HepG2 (cell line): ENCODE data around the gene KMT2B. TPM values are rescaled to one million over a fixed set of nuclear protein-coding genes. Genes with fewer than 3 reads are reported as not detected.

ENCODE experiments used
- ASH2L ChIP-seq: fragments of 300-600, 200-600 bp; sonication (generic); IDR thresholded peaks from 2 replicates; pipeline ENCODE4 v1.7.0; 2017; ENCODE audit warnings: low read depth, mild to moderate bottlenecking, moderate library complexity, mixed read lengths, low read length; ENCODE audit not compliant: insufficient read length
- CENPX ChIP-seq: sonication (generic); formaldehyde crosslinking; IDR thresholded peaks from 2 replicates; pipeline ENCODE4 v1.9.0; 2021; ENCODE audit warnings: mild to moderate bottlenecking, missing genetic modification reagents, moderate library complexity
- PAWR ChIP-seq: sonication (generic); formaldehyde crosslinking; IDR thresholded peaks from 2 replicates; pipeline ENCODE4 v1.4.0; 2020; ENCODE audit warnings: missing genetic modification reagents, mild to moderate bottlenecking, borderline replicate concordance
- RFX5 ChIP-seq: IDR thresholded peaks from 2 replicates; pipeline ENCODE4 v1.6.1; 2011; ENCODE audit warnings: low read depth, low read length, improper control_type of control experiment
- ZNF10 ChIP-seq: sonication (generic); formaldehyde crosslinking; IDR thresholded peaks from 2 replicates; pipeline ENCODE4 v1.4.0; 2020; ENCODE audit warnings: mild to moderate bottlenecking, low read depth, missing genetic modification reagents, borderline replicate concordance
- ZNF232 ChIP-seq: sonication (generic); formaldehyde crosslinking; IDR thresholded peaks from 2 replicates; pipeline ENCODE4 v1.4.0; 2020; ENCODE audit warnings: missing genetic modification reagents, borderline replicate concordance
- ZNF558 ChIP-seq: sonication (generic); formaldehyde crosslinking; IDR thresholded peaks from 2 replicates; pipeline ENCODE4 v1.9.0; 2022; ENCODE audit warnings: mild to moderate bottlenecking, missing genetic modification reagents, borderline replicate concordance
- ZNF607 ChIP-seq: sonication (generic); formaldehyde crosslinking; IDR thresholded peaks from 2 replicates; pipeline ENCODE4 v1.5.1; 2020; ENCODE audit warnings: missing genetic modification reagents, mild to moderate bottlenecking, borderline replicate concordance
- ZNF772 ChIP-seq: sonication (generic); formaldehyde crosslinking; IDR thresholded peaks from 2 replicates; pipeline ENCODE4 v1.5.0; 2020; ENCODE audit warnings: mild to moderate bottlenecking, missing genetic modification reagents
- polyA plus RNA-seq, 8 experiments: library from polyadenylated mRNA; depleted of rRNA in 3 of 8; stranded (reverse) in 7 of 8; unstranded in 1 of 8; fragments of >200 nt; fragmentation: Illumina TruSeq in 4 of 8; extraction: Trizol in 4 of 8; gene quantifications; 2 replicates each; pipeline versions ENCODE4 v1.2.1 to v1.2.3, GENCODE V29; 2011 to 2016; ENCODE audit warnings: low read depth in 4 of 8, missing spikeins in 1 of 8, mixed read lengths in 1 of 8; ENCODE audit not compliant: insufficient read depth in 1 of 8
- total RNA-seq, 5 experiments: library from RNA; depleted of rRNA; stranded (reverse); fragments of >200 nt; fragmentation: Illumina TruSeq; extraction: Trizol; gene quantifications; 2 replicates each; pipeline ENCODE4 v1.2.3, GENCODE V29; 2016; ENCODE audit warnings: low read depth in 1 of 5
- TF ChIP-seq, protein P1 (sequence below): IDR thresholded peaks from 2 replicates; pipeline ENCODE4 v1.6.1; 2012; ENCODE audit warnings: low read depth, low read length, improper control_type of control experiment
- TF ChIP-seq, protein P2 (sequence below): fragments of 450-650 bp; IDR thresholded peaks from 2 replicates; pipeline ENCODE4 v1.6.1; 2017
- TF ChIP-seq, protein P3 (sequence below): sonication (generic); formaldehyde crosslinking; IDR thresholded peaks from 2 replicates; pipeline ENCODE4 v1.4.0; 2020; ENCODE audit warnings: missing genetic modification reagents, mild to moderate bottlenecking, borderline replicate concordance
- TF ChIP-seq, protein P4 (sequence below): sonication (generic); formaldehyde crosslinking; IDR thresholded peaks from 2 replicates; pipeline ENCODE4 v1.4.0; 2020; ENCODE audit warnings: low read depth, missing genetic modification reagents

KMT2B gene
- total and polyA plus RNA-seq, 2 of the 13 experiments (the other 11 are each of a cell fraction or from before 2014, with no cell fraction given): 6.2 to 16.9 TPM

DNA sequence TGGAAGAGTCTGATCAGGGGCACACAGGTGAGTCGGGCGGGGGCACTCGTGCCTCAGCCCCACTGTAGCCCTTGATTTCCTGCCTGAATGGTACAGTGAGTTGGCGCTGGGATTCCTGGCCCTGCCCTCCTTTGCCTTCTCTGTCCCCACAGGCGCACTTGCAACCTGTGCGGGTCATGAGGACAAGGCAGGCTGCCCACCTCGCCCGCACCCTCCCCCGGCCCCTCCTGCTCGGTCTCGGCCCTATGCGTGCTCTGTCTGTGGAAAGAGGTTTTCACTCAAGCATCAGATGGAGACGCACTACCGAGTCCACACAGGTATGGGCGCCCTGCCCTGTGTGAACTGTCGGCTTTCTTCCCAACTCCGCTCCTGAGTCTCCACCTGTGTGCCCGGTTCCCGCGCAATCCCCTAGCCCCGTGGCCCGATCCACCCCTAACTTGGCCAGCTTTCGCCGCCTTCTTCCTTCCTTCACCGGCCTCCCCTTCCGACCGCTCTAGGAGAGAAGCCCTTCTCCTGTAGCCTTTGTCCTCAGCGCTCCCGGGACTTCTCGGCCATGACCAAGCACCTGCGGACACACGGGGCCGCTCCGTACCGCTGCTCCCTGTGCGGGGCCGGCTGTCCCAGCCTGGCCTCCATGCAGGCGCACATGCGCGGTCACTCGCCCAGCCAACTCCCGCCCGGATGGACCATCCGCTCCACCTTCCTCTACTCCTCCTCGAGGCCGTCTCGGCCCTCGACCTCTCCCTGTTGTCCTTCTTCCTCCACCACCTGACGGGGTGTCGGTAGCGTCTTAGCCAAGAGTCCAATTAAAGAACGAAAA lies 1.6 kb upstream of the KMT2B start (continued):
- 0 out of 2 replicates have a peak, but pooled peaks have one; percentile 30 for TF ChIP-seq ZNF772 (CRISPR knock-in tag)
- no peak for TF ChIP-seq ZNF607 (CRISPR knock-in tag)
- no peak; the same call in 1 of the 2 replicates for TF ChIP-seq PAWR (CRISPR knock-in tag)
- no peak for TF ChIP-seq ZNF558
- TF ChIP-seq, protein P1, sequence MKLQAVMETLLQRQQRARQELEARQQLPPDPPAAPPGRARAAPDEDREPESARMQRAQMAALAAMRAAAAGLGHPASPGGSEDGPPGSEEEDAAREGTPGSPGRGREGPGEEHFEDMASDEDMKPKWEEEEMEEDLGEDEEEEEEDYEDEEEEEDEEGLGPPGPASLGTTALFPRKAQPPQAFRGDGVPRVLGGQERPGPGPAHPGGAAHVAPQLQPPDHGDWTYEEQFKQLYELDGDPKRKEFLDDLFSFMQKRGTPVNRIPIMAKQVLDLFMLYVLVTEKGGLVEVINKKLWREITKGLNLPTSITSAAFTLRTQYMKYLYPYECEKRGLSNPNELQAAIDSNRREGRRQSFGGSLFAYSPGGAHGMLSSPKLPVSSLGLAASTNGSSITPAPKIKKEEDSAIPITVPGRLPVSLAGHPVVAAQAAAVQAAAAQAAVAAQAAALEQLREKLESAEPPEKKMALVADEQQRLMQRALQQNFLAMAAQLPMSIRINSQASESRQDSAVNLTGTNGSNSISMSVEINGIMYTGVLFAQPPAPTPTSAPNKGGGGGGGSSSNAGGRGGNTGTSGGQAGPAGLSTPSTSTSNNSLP: no peak
- no peak for TF ChIP-seq RFX5
- TF ChIP-seq ZNF10: no peak
- no peak for TF ChIP-seq CENPX (CRISPR knock-in tag)
- TF ChIP-seq, protein P2, sequence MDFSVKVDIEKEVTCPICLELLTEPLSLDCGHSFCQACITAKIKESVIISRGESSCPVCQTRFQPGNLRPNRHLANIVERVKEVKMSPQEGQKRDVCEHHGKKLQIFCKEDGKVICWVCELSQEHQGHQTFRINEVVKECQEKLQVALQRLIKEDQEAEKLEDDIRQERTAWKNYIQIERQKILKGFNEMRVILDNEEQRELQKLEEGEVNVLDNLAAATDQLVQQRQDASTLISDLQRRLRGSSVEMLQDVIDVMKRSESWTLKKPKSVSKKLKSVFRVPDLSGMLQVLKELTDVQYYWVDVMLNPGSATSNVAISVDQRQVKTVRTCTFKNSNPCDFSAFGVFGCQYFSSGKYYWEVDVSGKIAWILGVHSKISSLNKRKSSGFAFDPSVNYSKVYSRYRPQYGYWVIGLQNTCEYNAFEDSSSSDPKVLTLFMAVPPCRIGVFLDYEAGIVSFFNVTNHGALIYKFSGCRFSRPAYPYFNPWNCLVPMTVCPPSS: no peak
- TF ChIP-seq, protein P3, sequence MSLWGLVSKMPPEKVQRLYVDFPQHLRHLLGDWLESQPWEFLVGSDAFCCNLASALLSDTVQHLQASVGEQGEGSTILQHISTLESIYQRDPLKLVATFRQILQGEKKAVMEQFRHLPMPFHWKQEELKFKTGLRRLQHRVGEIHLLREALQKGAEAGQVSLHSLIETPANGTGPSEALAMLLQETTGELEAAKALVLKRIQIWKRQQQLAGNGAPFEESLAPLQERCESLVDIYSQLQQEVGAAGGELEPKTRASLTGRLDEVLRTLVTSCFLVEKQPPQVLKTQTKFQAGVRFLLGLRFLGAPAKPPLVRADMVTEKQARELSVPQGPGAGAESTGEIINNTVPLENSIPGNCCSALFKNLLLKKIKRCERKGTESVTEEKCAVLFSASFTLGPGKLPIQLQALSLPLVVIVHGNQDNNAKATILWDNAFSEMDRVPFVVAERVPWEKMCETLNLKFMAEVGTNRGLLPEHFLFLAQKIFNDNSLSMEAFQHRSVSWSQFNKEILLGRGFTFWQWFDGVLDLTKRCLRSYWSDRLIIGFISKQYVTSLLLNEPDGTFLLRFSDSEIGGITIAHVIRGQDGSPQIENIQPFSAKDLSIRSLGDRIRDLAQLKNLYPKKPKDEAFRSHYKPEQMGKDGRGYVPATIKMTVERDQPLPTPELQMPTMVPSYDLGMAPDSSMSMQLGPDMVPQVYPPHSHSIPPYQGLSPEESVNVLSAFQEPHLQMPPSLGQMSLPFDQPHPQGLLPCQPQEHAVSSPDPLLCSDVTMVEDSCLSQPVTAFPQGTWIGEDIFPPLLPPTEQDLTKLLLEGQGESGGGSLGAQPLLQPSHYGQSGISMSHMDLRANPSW (CRISPR knock-in tag): no peak
- TF ChIP-seq ZNF232 (CRISPR knock-in tag): no peak
- TF ChIP-seq, protein P4, sequence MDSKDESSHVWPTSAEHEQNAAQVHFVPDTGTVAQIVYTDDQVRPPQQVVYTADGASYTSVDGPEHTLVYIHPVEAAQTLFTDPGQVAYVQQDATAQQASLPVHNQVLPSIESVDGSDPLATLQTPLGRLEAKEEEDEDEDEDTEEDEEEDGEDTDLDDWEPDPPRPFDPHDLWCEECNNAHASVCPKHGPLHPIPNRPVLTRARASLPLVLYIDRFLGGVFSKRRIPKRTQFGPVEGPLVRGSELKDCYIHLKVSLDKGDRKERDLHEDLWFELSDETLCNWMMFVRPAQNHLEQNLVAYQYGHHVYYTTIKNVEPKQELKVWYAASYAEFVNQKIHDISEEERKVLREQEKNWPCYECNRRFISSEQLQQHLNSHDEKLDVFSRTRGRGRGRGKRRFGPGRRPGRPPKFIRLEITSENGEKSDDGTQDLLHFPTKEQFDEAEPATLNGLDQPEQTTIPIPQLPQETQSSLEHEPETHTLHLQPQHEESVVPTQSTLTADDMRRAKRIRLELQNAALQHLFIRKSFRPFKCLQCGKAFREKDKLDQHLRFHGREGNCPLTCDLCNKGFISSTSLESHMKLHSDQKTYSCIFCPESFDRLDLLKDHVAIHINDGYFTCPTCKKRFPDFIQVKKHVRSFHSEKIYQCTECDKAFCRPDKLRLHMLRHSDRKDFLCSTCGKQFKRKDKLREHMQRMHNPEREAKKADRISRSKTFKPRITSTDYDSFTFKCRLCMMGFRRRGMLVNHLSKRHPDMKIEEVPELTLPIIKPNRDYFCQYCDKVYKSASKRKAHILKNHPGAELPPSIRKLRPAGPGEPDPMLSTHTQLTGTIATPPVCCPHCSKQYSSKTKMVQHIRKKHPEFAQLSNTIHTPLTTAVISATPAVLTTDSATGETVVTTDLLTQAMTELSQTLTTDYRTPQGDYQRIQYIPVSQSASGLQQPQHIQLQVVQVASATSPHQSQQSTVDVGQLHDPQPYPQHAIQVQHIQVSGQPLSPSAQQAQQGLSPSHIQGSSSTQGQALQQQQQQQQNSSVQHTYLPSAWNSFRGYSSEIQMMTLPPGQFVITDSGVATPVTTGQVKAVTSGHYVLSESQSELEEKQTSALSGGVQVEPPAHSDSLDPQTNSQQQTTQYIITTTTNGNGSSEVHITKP: no peak
- peak; percentile 12 for TF ChIP-seq ASH2L
